ENCODE results near the gene TRERF1.

DNA sequence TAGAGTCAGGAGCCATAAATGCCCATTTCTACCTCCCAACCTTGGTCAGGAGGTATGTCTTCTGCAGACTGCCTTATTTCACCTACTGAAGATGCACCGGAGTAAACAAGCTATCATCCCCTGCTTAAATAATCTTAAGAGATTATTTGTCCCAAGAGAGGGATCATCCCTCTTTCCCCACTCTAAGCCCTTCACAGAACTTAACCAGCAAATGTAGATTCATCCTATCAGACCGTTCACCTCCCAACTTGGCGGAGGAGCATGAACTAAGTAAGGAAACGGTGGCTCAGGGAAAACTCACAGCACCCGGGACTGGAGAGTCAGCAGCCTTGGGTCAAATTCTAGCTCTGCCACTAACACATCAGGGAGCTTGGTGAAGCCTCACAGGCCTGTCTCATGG, 115.3 kb downstream of the TRERF1 start:
- no peak for TF ChIP-seq POLR2AphosphoS5 (IDR thresholded peaks at IDR 0.05)
- TF ChIP-seq, protein P1, sequence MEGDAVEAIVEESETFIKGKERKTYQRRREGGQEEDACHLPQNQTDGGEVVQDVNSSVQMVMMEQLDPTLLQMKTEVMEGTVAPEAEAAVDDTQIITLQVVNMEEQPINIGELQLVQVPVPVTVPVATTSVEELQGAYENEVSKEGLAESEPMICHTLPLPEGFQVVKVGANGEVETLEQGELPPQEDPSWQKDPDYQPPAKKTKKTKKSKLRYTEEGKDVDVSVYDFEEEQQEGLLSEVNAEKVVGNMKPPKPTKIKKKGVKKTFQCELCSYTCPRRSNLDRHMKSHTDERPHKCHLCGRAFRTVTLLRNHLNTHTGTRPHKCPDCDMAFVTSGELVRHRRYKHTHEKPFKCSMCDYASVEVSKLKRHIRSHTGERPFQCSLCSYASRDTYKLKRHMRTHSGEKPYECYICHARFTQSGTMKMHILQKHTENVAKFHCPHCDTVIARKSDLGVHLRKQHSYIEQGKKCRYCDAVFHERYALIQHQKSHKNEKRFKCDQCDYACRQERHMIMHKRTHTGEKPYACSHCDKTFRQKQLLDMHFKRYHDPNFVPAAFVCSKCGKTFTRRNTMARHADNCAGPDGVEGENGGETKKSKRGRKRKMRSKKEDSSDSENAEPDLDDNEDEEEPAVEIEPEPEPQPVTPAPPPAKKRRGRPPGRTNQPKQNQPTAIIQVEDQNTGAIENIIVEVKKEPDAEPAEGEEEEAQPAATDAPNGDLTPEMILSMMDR (IDR thresholded peaks at IDR 0.05), result no peak

Measured in upper lobe of left lung (tissue), 4 donors.